K562 (cell line): Measurements from ENCODE around the gene ZBTB22. TPM values are rescaled to one million over a fixed set of nuclear protein-coding genes. Genes with fewer than 3 reads are reported as not detected.

Source experiments
- EHMT2 ChIP-seq: fragments of 450-650 bp; IDR thresholded peaks from 2 replicates; pipeline ENCODE4 v1.6.1; 2018; ENCODE audit warnings: antibody characterized with exemption
- ETV1 ChIP-seq: fragments of 450-650 bp; conservative IDR thresholded peaks from 2 replicates; pipeline ENCODE4 v1.6.1; 2016; ENCODE audit warnings: missing genetic modification characterization, control low read depth, low read depth, missing compliant biosample characterization
- GATA2 ChIP-seq: sonication (generic); formaldehyde crosslinking; IDR thresholded peaks from 2 replicates; pipeline ENCODE4 v1.4.0; 2020; ENCODE audit warnings: mild to moderate bottlenecking, missing genetic modification reagents
- GTF2E2 ChIP-seq: fragments of 200-800 bp; sonication (Bioruptor generic); IDR thresholded peaks from 2 replicates; pipeline ENCODE4 v1.6.1; 2016; ENCODE audit warnings: missing genetic modification characterization, missing compliant biosample characterization
- JUNB ChIP-seq: fragments of 450-650 bp; formaldehyde crosslinking; conservative IDR thresholded peaks from 2 replicates; pipeline ENCODE4 v1.4.0; 2020; ENCODE audit warnings: mild to moderate bottlenecking
- MYBL2 ChIP-seq, 2 experiments: fragments of 450-650 bp in 1 of 2; sonication (generic) in 1 of 2; formaldehyde crosslinking in 1 of 2; IDR thresholded peaks; 2 replicates each; pipeline versions ENCODE4 v1.6.1 to v1.8.1; 2017 to 2022; ENCODE audit warnings: borderline replicate concordance in 1 of 2, inconsistent platforms in 1 of 2, low read depth in 1 of 2, mild to moderate bottlenecking in 1 of 2, missing genetic modification reagents in 1 of 2, moderate library complexity in 1 of 2
- NR1H2 ChIP-seq: sonication (generic); formaldehyde crosslinking; IDR thresholded peaks from 2 replicates; pipeline ENCODE4 v1.4.0; 2020; ENCODE audit warnings: mild to moderate bottlenecking, missing genetic modification reagents
- PTBP1 ChIP-seq: fragments of 200-400 bp; formaldehyde crosslinking; IDR thresholded peaks from 2 replicates; pipeline ENCODE4 v1.6.1; 2017; ENCODE audit warnings: low read depth, low read length
- RHOXF2B ChIP-seq: fragments of 250-450 bp; sonication (Bioruptor Pico); conservative IDR thresholded peaks from 2 replicates; pipeline ENCODE4 v1.5.1; 2021
- SMAD3 ChIP-seq: fragments of 450-650 bp; formaldehyde crosslinking; conservative IDR thresholded peaks from 2 replicates; pipeline ENCODE4 v1.4.0; 2020; ENCODE audit warnings: mild to moderate bottlenecking
- SMARCB1 ChIP-seq: IDR thresholded peaks from 2 replicates; pipeline ENCODE4 v1.6.1; 2011; ENCODE audit warnings: improper control_type of control experiment, low read depth; ENCODE audit not compliant: insufficient read length
- U2AF2 ChIP-seq: fragments of 200-400 bp; formaldehyde crosslinking; optimal IDR thresholded peaks from 2 replicates; pipeline ENCODE3; 2017; ENCODE audit warnings: low read depth, mild to moderate bottlenecking, low read length
- ZNF263 ChIP-seq: sonication (generic); formaldehyde crosslinking; IDR thresholded peaks from 2 replicates; pipeline ENCODE4 v1.8.0; 2022; ENCODE audit warnings: mild to moderate bottlenecking, missing genetic modification reagents, borderline replicate concordance
- ZNF586 ChIP-seq: fragments of 450-650 bp; formaldehyde crosslinking; conservative IDR thresholded peaks from 2 replicates; pipeline ENCODE4 v1.4.0; 2020; ENCODE audit warnings: mild to moderate bottlenecking, moderate library complexity
- polyA plus RNA-seq, 8 experiments: library from polyadenylated mRNA; depleted of rRNA in 4 of 8; stranded (reverse) in 5 of 8; unstranded in 3 of 8; fragments of >200 nt; fragmentation: Nextera tagmentation in 2 of 8; fragmentation: Illumina TruSeq in 1 of 8; extraction: Ambion mirVana in 2 of 8; extraction: Trizol in 1 of 8; gene quantifications; 2 replicates each; pipeline versions ENCODE4 v1.2.1 to v1.2.3, GENCODE V29; 2011 to 2014; ENCODE audit warnings: inconsistent platforms in 1 of 8, missing spikeins in 1 of 8
- total RNA-seq, 7 experiments: library from RNA; depleted of rRNA in 6 of 7; stranded (reverse); fragments of >200 nt in 6 of 7; fragmentation: Illumina TruSeq in 2 of 7; extraction: Trizol in 2 of 7; gene quantifications; 2 replicates each; pipeline versions ENCODE4 v1.2.1 to v1.2.3, GENCODE V29; 2011 to 2021; ENCODE audit warnings: low replicate concordance in 1 of 7
- TF ChIP-seq, protein P1 (sequence below): fragments of 250-450 bp; sonication (Bioruptor Pico); IDR thresholded peaks from 2 replicates; pipeline ENCODE4 v1.4.0; 2020
- TF ChIP-seq, protein P2 (sequence below): fragments of 450-650 bp; IDR thresholded peaks from 2 replicates; pipeline ENCODE4 v1.6.1; 2018; ENCODE audit warnings: mild to moderate bottlenecking, low read depth; ENCODE audit not compliant: partially characterized antibody

Gene ZBTB22
- total and polyA plus RNA-seq, 9 of the 15 experiments (the other 6 are each of a cell fraction or from before 2014, with no cell fraction given) = 0.21 to 11.9 (median 7.1) TPM

DNA sequence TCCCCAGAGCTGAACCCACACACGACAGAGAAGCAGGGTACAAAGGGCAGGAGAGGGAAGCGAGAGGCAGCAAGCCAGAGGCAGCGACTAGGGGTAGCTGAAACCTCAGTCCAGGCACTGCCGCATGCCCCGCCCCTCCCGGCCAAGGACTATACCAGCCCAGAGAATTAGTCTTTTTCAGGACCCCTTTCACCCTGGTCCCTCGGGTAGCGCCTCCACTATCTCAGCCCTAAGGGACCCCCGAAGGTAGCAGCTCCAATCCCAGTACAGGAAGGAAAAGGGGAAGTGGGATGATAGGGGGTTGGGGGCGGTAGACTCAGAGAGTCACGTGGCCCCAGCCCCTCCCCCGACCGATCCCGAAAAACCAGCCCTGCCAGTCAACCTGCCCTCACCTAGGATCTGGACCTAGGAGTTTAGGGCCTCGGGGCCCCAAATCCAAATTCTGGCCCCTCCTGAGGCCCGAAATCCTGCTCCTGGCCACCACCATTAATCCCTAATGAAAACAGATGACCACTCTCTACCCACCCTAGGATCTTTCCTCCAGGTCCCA lies 20.1 kb downstream of the ZBTB22 start (continued):
- no peak for TF ChIP-seq GATA2 (CRISPR knock-in tag)
- no peak for TF ChIP-seq EHMT2
- TF ChIP-seq JUNB = no peak
- TF ChIP-seq ETV1 (tag) = no peak
- no peak for TF ChIP-seq RHOXF2B (CRISPR knock-in tag)
- no peak for TF ChIP-seq ZNF586
- TF ChIP-seq, protein P1, sequence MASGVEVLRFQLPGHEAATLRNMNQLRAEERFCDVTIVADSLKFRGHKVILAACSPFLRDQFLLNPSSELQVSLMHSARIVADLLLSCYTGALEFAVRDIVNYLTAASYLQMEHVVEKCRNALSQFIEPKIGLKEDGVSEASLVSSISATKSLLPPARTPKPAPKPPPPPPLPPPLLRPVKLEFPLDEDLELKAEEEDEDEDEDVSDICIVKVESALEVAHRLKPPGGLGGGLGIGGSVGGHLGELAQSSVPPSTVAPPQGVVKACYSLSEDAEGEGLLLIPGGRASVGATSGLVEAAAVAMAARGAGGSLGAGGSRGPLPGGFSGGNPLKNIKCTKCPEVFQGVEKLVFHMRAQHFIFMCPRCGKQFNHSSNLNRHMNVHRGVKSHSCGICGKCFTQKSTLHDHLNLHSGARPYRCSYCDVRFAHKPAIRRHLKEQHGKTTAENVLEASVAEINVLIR (CRISPR knock-in tag) = no peak
- TF ChIP-seq, protein P2, sequence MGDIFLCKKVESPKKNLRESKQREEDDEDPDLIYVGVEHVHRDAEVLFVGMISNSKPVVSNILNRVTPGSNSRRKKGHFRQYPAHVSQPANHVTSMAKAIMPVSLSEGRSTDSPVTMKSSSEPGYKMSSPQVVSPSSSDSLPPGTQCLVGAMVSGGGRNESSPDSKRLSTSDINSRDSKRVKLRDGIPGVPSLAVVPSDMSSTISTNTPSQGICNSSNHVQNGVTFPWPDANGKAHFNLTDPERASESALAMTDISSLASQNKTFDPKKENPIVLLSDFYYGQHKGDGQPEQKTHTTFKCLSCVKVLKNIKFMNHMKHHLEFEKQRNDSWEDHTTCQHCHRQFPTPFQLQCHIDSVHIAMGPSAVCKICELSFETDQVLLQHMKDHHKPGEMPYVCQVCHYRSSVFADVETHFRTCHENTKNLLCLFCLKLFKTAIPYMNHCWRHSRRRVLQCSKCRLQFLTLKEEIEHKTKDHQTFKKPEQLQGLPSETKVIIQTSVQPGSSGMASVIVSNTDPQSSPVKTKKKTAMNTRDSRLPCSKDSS = no peak
- TF ChIP-seq ZNF263 (CRISPR knock-in tag) = no peak
- no peak for TF ChIP-seq U2AF2
- no peak for TF ChIP-seq SMARCB1
- no peak for TF ChIP-seq NR1H2 (CRISPR knock-in tag)
- no peak for TF ChIP-seq MYBL2 (IDR thresholded peaks at IDR 0.05; ENCODE audit: low read depth)
- TF ChIP-seq MYBL2 (CRISPR knock-in tag; IDR thresholded peaks at IDR 0.05; ENCODE audit: borderline replicate concordance) = no peak
- TF ChIP-seq GTF2E2 = no peak
- TF ChIP-seq PTBP1 = no peak
- TF ChIP-seq SMAD3 (CRISPR knock-in tag) = no peak
